ENCODE measurements around the gene GFPT1. TPM values are rescaled to one million over a fixed set of nuclear protein-coding genes. Genes with fewer than 3 reads are reported as not detected.

GFPT1 gene
- total and polyA plus RNA-seq, 9 of the 15 experiments (the other 6 are each of a cell fraction or from before 2014, with no cell fraction given) = 6.6 to 38.3 (median 15.9) TPM

DNA sequence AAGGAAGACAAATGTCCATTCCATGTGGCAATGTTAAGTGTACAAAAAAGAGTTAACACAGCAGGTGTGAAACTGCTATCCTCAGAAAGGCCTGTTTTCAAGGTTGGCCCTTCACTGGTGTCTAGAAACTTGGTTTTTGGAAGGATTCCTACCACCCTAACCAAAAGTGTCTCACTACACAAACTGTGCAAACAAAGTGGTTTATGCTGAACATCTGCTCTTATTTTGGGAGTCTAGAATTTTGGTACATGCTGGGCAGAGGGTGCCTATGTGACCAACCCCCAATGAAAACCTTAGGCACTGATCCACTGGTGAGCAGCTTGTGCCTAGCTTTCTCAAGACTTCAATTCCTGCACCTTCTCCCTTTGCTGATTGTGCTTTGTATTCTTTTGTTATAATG is 14.3 kb downstream of the GFPT1 start:
- no peak overlapping the region for H2AFZ ChIP-seq (ENCODE audit: low read depth, low read length)
- CTCF ChIA-PET (ENCODE audit: low intra/inter-chr PET ratio) = no interaction called here
- H3K36me3 ChIP-seq (ENCODE audit: control insufficient read depth, insufficient read depth, low read length) = peaks cover 52% of the 10 kb centered on the region
- H3K9me1 ChIP-seq (ENCODE audit: control insufficient read depth, insufficient read depth, low read length) = no peaks in the 10 kb centered on the region
- H4K20me1 ChIP-seq (replicated peaks; ENCODE audit: control insufficient read depth, insufficient read depth, low read length) = peaks cover 19% of the 10 kb centered on the region; the same call in 1 of the 2 replicates
- H3K27ac ChIP-seq (ENCODE audit: extremely low read depth, low read depth, low read length) = no peak overlapping the region
- no peaks in the 10 kb centered on the region for H3K9me3 ChIP-seq (replicated peaks; ENCODE audit: control insufficient read depth, insufficient read depth, low read depth, low read length)
- no peak overlapping the region for H3K4me3 ChIP-seq
- no peak for ATAC-seq
- no peaks in the 10 kb centered on the region; a peak in 2 of 5 replicates for H3K4me1 ChIP-seq (replicated peaks in 1 of 2; ENCODE audit: control insufficient read depth in 2 of 2, insufficient read depth in 2 of 2, low read length in 2 of 2)
- no peaks in the 10 kb centered on the region for H3K27me3 ChIP-seq (ENCODE audit: control insufficient read depth in 2 of 2, insufficient read depth in 2 of 2, low read length in 2 of 2)
- H3K9ac ChIP-seq (ENCODE audit: insufficient read depth in 1 of 2, low read depth in 2 of 2, low read length in 2 of 2) = no peak overlapping the region
- POLR2A ChIA-PET = interaction anchor here (0.6 to 1.0 kb wide), 4 partner anchors 9 to 30 kb away, joined by 3 read pairs; no protein-coding TSS in a partner anchor
- in situ Hi-C loops (cut with MboI) (no loop called here), intact Hi-C loops (cut with micrococcal nuclease) (loop anchor here (10.0 kb wide), 1 partner anchor 182 kb away; no protein-coding TSS in a partner anchor)
- H3K4me2 ChIP-seq (ENCODE audit: insufficient read depth, low read length) = no peak overlapping the region
- DNase-seq (ENCODE audit: extremely low read depth in 1 of 4, low spot score in 3 of 4) = no peak
- TF ChIP-seq MTA1 (IDR thresholded peaks at IDR 0.05; ENCODE audit: borderline replicate concordance) (no peak), CEBPB (tag; IDR thresholded peaks at IDR 0.05) (no peak), ARID1B (IDR thresholded peaks at IDR 0.05) (no peak), BRCA1 (IDR thresholded peaks at IDR 0.05) (no peak), BRCA1 (CRISPR knock-in tag; IDR thresholded peaks at IDR 0.05) (no peak), SMARCC2 (IDR thresholded peaks at IDR 0.05; ENCODE audit: low read depth) (no peak), PHB2 (IDR thresholded peaks at IDR 0.05; ENCODE audit: low read depth) (no peak), CC2D1A (IDR thresholded peaks at IDR 0.05) (no peak), PHB (CRISPR knock-in tag; IDR thresholded peaks at IDR 0.05) (no peak), ZNF143 (CRISPR knock-in tag; IDR thresholded peaks at IDR 0.05) (no peak), ZEB2 (IDR thresholded peaks at IDR 0.05) (no peak), TRIM28 (IDR thresholded peaks at IDR 0.05) (no peak), SIX5 (IDR thresholded peaks at IDR 0.05; ENCODE audit: borderline replicate concordance in 1 of 2, insufficient read depth in 1 of 2, low read depth in 1 of 2, low read length in 2 of 2) (no peak)
- TF ChIP-seq, protein P1, sequence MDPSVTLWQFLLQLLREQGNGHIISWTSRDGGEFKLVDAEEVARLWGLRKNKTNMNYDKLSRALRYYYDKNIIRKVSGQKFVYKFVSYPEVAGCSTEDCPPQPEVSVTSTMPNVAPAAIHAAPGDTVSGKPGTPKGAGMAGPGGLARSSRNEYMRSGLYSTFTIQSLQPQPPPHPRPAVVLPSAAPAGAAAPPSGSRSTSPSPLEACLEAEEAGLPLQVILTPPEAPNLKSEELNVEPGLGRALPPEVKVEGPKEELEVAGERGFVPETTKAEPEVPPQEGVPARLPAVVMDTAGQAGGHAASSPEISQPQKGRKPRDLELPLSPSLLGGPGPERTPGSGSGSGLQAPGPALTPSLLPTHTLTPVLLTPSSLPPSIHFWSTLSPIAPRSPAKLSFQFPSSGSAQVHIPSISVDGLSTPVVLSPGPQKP (CRISPR knock-in tag; IDR thresholded peaks at IDR 0.05) = no peak
- BruUV-seq (replicated peaks) = no TSS peak
- peaks cover 43% of the 10 kb centered on the region for H3K79me2 ChIP-seq (ENCODE audit: control insufficient read depth, insufficient read depth, low read length)
- FAIRE-seq = no peak
